Hepatic stellate cell (primary cell): ENCODE data around the gene IL1RAP.

Experiments
- DNase-seq: peaks from one replicate; pipeline ENCODE4 v3.0.0; 2011; ENCODE audit warnings: low spot score

Gene IL1RAP

DNA sequence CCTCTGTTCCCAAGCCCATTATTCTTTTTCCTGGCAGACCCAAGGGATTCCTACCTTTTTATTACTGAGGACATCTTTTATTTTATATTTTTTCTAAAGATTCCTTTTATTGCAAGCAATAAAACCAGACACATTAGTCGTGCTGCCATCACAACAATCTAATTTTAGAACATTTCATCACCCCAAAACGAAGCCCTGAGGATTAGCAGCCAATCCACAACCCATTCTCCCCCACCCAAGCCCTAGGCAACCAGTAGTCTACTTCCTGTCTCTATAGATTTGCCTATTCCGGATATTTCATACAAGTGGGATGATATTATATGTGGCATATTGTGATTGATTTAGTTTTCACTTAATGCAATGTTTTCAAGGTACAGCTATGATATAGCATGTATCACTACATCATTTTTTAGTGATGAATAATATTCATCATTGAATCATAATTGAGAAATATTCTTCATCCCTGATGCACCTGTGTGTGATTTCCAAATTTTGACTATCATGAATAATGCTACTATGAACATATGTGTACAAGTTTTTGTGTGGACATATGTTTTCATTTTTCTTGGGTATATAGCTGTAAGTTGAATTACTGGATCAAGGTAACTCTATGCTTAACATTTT, 65.7 kb downstream of the IL1RAP start:
- DNase-seq = no peak

DNA sequence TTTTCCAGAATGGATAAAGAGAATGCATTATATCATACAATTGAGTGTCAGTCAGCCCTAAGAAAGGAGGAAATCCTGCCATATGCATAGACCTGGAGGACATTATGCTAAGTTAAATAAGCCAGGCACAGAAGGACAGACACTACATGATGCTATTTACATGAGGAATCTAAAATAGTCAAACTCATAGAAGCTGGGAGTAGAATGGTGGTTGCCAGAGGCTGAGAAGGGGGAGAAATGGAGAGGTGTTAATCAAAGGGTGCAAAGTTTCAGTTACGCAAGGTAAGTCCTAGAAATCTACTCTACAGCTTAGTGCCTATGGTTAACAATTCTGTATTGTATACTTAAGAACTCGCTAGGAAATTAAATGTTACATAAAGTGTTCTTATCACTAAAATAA, 66.5 kb downstream of the IL1RAP start:
- DNase-seq = no peak

DNA sequence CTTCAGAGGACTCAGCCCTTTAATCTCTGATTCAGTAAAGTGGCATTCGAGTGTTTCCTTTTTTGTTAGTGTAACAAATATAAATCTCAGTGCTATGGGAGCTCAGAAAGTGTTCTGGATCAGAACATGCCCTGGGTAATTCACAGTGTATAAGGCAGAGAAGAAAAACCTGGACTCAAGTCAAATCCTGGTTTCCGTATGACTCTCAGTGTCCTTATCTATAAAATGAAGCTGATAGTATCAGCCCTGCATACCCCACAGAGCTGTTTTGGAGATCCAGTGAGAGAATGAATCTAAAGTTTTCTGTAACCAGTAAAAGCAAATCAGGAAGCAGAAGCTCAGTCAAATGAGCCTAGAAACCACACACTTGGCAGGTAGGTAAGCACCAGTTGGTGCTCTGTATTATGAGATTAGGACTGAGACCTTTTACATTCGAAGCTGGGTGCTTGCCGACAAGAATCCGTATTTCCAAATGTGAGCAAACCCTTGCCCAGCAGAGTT, 67.2 kb downstream of the IL1RAP start:
- DNase-seq = peak; percentile 3

DNA sequence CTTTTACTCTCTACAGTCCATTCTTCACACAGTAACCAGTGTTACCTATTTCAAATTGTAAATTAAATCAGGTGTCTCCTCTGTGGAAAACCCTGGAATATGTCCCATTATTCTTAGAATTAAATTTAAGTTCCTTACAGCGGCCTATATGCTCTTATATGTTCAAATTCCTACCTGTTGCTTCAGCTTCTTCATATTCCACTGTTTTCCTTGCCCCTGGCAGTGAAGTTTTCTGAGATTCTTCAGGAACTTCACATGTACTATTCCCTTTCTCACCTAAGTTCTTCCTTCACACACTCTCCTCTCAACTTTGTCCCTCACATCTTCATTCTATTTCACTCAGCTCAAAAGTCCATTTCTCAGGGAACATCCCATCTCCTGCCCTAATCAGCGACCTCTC, 68.8 kb downstream of the IL1RAP start:
- DNase-seq = no peak

DNA sequence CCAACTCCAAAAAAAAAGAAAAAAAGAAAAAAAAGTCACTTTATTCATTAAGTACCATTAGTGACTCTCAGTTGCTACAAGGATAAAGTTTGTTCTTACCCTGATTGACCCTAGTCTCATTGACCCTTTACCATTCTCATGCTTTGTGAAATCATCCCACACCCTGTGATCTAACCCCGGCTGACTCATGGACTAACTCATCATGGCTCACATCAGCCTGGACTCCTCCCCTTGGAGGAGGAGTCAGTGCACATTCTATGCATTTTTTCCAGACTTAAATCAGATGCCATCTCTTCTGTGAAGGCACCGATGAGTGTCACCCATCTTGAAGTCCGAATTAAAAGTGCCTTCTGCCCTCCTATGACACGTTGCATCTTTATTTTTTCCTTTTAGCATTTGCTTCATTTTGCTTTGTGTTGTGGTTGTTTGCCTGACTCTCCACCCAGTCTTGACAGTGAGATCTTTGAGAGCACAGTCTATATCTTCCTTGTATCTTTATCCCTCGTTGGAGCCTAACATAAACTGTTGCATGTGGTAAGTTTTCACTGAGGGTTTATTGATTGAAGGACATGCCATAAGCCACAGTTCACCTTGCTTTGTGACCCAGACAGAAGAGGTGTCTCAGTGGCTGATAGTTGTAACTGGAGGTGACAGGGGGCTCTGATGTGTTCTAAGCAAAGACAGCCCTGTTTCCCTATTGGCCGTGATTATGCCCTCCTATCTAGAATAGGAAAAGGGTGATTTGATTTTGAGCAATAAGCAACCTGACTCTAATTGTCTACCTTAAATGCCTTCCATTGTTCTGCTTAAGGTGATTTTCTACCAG, 72.1 kb downstream of the IL1RAP start:
- DNase-seq = peak; percentile 80

DNA sequence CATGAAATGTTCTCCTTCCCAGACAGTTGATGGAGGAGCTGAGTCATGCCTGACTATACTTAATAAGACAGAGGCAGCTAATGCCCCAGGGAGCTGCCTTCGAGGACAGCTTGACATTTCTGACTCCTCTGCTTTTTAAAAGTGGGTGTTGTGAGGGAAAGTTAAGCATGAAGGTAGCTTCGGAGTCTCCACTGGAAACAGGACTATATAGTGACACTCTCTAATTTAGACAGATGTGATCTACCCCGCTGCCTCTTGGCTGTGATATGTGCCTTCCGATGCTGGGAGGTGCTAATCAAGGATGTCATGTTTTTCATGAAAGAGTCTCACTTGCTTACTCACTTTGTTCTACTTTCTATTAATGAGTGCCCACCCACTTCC, 72.7 kb downstream of the IL1RAP start:
- peak; percentile 38 for DNase-seq

DNA sequence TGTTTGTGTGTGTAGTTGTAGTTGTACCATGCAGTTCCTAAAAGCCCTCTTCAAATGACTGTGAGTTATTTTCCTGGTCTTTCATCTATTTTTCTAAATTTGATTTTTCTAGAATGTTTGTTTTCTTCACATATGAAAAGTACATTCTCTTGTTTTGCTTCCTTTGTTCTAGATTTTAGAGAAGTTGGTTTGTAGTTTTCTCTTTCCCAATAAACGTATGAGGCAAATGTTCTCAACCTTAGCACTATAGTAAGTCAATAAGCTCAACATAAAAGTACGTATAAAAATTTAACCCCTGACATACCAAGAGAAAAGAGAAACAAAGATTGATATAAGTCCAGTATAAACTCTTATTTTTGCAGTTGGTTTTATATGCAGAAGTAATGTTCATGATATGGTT, 74.7 kb downstream of the IL1RAP start:
- DNase-seq = no peak

DNA sequence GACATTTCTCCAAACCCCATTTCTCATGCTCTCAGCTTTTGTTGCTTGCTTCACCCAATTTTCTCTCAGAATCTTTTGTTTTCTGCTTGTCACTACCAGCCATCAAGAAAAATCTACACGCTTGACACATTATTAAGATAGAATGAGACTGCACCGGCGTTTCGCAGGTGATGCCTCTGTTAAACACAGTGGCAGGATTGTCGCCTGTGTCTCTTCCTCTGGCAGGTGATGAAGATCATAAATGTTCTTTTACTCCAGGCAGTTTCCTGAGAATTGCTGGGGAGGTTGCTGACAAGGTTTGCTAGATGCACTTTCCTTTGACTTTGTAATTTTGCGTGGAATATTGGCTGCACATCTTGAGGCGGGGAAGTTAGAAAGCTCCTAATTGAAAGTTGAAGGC, 75.4 kb downstream of the IL1RAP start:
- no peak for DNase-seq

DNA sequence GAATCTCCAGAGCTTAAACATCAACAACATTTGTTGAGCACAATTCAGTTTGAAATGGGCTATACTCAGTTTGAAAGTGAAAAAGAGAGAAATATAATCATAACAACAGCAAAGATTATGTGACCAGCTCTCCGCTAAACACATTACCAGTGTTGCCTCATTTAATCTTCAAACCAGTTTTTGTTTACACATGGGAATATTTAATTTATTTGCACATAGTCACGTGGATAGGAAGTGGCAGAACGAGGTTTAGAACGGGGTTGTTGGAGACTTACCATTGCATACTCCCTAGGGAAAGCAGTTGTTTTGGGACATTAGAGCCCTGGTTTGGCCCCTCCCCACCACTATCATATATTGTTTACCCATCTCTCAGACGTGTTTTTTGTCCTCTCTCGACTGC, 77.2 kb downstream of the IL1RAP start:
- no peak for DNase-seq

DNA sequence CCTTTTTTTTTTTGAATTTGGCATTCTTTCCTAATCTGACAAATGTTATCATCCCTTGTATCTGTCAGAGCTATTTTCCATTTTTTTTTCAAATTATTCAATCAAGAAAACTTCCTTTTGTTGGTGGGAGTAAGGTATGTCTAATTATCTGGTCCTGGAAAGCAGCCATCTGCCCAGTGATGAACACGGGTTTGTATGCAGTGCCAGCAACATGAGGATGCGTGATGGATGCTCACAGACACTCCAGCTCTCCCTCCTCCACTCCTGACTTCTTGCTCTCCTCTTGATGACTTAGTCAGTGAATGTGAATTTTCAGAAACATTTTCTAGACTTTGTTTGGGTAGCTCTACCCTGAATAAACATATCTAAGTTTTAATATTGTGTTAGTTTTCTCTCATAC, 79.2 kb downstream of the IL1RAP start:
- no peak for DNase-seq

DNA sequence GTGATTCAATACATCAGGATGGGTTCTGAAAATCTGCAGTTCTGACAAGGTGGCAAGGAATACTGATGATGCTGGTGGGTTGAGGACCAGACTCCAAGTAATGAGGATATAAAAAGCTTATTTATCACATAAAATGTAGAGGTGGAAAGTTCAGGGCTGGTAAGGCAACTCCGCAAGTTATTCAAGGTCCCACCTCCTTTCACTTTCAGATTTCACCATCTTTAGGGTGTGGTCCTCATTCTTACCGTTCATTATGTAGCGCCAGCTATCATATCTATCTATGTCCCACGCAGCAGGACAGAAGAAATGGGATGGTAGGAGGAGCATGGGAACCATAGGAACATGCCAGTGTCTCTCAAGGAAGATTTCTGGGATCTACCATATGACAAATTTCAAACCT, 80.3 kb downstream of the IL1RAP start:
- DNase-seq = no peak

DNA sequence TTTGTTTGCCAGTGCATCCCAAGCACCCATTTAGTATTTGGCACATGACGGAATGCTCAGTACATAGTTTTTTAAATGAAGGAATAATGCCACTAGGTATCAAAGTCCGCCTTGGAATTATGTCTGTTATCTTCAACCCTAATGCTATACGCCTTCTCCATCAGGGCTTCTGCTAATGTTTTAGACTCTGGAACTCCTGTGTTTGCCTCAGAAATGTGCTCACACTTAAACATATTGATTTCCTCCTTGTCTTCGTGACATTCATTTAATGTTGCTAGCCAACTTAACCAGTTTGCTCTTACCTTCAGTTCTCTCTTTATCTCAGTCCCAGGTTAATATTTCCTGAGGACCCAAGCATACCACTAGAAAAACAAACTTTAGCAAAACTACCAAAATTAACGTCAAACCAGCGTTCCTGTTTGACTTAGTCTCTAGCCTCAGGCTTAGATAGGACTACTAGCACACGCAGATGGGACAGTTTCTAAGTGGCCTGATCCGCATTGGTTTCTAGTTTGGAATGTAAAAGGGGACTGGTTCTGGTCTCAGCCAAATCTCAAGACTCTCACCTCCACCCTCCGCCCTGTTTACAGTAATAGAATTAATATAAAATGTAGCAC, 81.4 kb downstream of the IL1RAP start:
- no peak for DNase-seq

DNA sequence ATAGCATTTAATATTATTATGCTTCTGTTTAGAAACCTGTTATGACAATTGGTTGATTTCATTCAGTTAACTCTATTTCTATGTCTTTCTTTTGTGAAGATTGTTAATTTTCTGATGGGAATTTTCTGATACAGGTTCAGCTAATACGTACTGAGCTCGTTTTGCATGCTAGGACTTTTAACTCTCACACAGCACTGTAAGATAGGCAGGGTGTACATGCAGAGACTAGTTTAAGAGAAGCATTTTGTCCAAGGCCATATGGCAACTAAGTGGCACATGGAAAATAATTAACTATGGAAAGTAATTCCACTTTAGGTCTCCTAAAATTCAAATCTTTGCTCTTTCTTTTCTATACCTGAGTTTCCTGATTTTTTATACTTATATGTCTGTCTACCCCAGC, 81.9 kb downstream of the IL1RAP start:
- no peak for DNase-seq

DNA sequence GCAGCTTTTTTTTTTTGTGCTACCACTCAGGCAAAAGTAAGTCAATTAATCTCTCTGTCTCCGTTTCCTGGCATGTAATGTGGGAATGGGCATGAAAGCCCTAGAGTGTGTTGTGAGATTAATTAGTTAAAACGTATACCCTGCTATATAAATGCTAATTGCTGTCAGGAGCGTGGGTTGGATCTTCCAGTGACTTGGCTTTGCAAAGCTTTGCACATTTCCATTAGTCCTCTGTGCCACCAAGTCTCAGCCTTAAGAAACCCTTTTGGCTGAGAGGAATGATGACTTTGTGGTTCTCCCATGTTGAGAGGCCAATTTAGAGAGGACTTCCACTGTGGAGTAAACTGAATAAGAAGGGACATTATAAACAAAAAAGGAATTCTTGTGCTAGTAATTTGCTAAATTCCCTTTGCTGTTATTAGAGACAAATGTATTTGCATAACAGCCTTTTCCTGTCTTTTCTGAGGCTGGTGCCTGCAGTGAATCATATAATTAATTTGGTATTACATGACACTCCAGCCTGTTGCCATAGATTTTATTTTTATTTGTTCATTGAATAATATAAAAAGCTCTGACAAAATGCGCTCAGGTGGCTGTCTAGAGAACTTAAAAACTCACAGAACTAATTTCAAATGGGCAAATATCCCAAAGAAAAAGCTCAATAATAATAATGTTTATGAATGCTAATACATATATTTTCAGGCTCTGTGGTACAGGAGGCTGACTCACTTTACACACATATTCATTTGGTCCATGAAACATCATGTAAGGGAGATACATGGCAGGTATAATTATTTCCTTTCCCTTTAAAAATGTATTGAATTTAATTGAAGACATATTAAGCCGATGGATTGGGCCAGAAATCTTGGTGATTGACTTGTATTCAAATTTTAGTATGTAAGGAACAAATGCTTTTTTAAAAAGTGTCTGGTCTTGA, 82.7 kb downstream of the IL1RAP start:
- DNase-seq = no peak

DNA sequence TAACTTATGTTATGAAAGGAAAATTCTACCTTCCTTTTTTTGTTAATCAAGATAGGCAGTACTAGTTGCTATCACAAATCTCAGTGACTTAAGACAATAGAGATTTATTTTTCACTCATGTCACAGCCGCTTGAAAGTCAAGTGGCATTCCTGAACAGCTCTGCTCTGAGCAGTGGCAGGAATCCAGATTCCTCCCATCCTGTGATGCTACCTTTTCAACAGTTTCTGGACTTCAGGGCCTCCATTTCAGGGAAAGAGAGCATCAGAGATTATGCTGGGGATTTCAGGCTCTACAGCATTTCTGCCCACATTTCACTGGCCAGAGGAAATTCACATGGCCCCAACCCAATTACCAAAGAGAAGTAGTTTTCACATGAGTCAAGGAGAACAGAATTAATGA, 83.4 kb downstream of the IL1RAP start:
- no peak for DNase-seq

DNA sequence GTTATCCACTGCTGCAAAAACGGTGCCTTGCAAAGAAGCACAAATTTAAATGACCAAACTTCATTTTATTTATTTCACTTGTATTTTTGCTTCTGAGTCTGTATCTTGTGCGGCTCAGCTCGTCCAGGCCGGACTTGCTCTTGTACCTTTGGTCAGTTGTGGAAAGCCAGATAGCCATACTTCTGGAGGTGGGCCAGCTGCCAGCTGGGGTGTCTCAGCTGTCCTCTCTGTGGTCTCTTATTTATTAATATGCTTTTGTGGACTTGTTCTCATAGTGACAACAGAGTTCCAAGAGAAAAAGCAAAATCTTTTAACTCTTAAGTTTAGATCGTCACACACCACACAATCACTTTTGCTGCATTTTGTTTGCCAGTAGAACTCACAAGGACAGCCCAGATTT, 87.7 kb downstream of the IL1RAP start:
- no peak for DNase-seq

DNA sequence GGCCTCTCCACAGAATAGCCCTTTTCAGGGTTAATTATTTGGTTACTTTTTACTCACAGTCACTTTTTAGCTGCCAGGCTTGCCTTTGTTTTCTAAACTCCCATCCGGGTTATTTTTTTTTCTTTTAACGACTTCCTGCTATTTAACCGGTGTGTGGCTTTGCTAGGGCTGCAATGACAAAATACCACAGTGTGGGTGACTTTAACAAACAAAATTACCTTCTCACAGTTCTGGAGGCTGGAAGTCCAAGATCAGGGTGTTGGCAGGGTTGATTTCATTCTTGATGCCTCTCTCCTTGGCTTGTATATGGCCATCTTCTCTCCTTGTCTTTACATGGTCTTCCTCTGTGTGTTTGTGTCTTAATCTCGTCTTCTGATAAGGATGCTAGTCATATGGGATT, 91.5 kb downstream of the IL1RAP start:
- DNase-seq = no peak

DNA sequence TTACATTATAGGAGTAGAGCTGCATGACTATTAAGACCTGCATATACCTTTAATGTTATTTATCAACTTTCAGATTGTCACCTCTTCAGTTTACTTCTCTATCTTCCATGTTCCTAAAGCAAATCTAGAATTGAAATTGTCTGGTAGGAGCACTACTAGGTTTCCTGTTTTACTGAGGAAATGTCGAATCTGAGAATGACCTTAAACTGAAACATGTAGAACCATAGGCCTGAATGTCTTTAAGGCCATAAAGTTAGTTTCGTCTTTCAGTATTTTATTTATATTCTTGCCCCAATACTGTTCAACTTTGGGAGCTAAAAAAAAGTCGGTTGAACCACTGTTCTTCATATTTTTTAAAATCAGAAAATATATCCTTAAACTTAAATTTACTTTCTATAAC, 92.7 kb downstream of the IL1RAP start:
- DNase-seq = no peak

DNA sequence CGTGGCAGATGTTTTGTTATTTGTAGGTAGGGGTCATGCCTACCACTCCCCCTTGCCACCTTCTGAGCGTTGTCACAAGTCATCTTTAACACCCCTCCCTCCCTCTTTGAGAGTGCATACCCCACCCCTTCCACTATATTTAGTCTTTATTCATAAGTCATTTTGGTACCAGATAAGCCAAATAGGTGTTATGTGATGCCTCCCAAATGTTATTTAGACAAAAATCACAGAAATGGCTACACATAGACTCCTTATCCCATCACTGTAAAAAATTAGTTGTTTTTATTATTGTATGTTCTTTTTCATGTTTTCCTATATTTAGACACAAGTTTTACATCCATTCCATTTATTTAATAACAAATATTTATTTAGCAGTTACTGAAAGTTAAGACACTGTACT, 93.1 kb downstream of the IL1RAP start:
- DNase-seq = no peak

DNA sequence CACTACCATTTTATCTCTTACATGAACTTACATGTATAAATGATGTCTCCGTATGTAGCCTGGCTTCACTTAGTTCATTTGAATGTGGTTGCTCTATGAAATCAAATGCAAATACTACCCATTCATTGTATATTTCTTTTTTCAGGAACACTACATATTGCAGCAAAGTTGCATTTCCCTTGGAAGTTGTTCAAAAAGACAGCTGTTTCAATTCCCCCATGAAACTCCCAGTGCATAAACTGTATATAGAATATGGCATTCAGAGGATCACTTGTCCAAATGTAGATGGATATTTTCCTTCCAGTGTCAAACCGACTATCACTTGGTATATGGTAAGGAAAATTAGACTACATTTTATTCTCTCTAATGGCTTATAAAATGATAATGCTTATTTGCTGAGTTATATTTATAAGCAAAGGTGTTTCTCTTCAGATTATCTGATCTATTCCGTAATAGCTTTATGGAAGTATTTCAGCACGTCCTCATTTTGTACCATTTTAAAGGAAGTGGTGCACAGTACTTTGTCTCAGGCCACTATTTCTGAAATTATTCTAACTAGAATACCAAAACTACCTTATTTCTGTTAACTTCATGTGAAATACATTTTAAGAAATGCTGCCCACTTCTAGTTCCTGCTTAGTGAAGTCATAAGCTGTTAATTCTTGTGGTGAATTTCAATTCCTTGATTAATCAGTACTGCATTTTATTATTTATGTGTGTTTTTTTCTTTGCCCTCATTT, 95.1 kb downstream of the IL1RAP start:
- no peak for DNase-seq

DNA sequence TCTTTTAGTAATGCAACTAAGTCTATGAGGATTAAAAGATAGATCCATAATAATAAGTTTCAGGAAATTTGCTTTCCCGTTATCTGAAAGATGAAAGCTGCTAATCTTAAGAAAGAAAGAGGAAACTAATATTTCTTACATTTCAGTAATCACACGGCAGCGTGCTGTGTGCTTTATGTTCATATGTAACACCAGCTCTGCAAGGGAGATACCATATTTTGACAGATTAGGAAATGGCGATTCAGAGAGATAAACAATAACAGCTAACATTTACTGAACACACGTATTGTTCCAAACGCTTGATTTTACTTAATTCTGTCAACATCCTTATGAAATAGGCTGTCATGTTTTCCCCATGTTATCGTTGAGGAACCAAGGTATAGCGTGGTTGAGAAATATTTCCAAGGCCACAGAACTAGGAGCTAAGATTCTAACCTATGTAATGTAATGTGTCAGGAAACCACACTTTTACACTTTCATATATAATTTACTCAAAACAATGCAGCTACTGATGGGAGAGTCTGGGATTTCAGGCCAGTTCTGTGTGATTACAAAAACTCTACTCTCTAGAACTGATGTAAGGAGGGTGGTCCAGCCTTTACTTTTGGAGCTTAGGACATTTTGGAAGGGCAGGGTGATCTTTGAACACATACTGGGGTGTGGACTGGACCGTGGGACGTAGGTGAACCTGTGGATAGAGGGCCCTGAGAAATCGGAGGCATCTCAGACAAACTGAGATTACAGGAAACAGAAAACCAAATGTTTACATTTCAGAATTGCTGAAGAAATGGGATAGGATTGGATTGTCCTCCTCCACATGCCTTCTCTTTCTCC, 100.6 kb downstream of the IL1RAP start:
- no peak for DNase-seq
